H1 (cell line): Measurements from ENCODE around the gene CACNA1G. TPM values are rescaled to one million over a fixed set of nuclear protein-coding genes. Genes with fewer than 3 reads are reported as not detected.

Source experiments
- CTCF ChIA-PET: fragments of 300-600 bp; sonication (Branson Sonifier 250); formaldehyde crosslinking; loops from one replicate; lab custom pipeline; 2021; ENCODE audit not compliant: partially characterized antibody; lab: Charles Lee
- POLR2A ChIA-PET: fragments of 300-600 bp; sonication (Branson Sonifier 250); formaldehyde crosslinking; loops from one replicate; lab custom pipeline; 2021; ENCODE audit warnings: inconsistent platforms; ENCODE audit not compliant: partially characterized antibody; lab: Charles Lee
- DNase-seq, 2 experiments: peaks; one replicate each; pipeline versions ENCODE4 v3.0.0 to v3.0.0-alpha.2; 2010 to 2022; ENCODE audit warnings: low spot score in 2 of 2, low read depth in 1 of 2, mixed read lengths in 1 of 2
- FAIRE-seq: peaks from 2 replicates; lab custom pipeline; 2011; peaks lifted over from hg19 to GRCh38; lab: Jason Lieb, UNC
- H2AFZ ChIP-seq: 2 replicates; pipeline ENCODE4 v1.8.1; 2012; ENCODE audit warnings: low read length, inconsistent platforms
- H2AK5ac ChIP-seq: 2 replicates; pipeline ENCODE4 v1.6.1; 2013; ENCODE audit warnings: low read depth, low read length
- H2BK120ac ChIP-seq: replicated peaks from 2 replicates; pipeline ENCODE3; 2013; ENCODE audit warnings: low read depth, low read length, inconsistent platforms
- H2BK12ac ChIP-seq: 2 replicates; pipeline ENCODE4 v1.6.1; 2013; ENCODE audit warnings: low read depth, low read length
- H2BK15ac ChIP-seq: 2 replicates; pipeline ENCODE4 v1.6.1; 2013; ENCODE audit warnings: low read length
- H2BK20ac ChIP-seq: 2 replicates; pipeline ENCODE4 v1.6.1; 2013; ENCODE audit warnings: low read length
- H2BK5ac ChIP-seq: 2 replicates; pipeline ENCODE4 v1.6.1; 2013; ENCODE audit warnings: low read depth, low read length
- H3K14ac ChIP-seq: 2 replicates; pipeline ENCODE4 v1.6.1; 2013; ENCODE audit warnings: inconsistent platforms; ENCODE audit not compliant: insufficient read length
- H3K18ac ChIP-seq: 2 replicates; pipeline ENCODE4 v1.6.1; 2013; ENCODE audit warnings: low read length; ENCODE audit errors: extremely low read depth
- H3K23ac ChIP-seq: 2 replicates; pipeline ENCODE4 v1.6.1; 2013; ENCODE audit warnings: inconsistent platforms; ENCODE audit not compliant: insufficient read length
- H3K23me2 ChIP-seq: 2 replicates; pipeline ENCODE4 v1.6.1; 2013; ENCODE audit warnings: low read depth, low read length
- H3K27ac ChIP-seq: 2 replicates; pipeline ENCODE4 v1.6.1; 2011; ENCODE audit warnings: low read depth, low read length, inconsistent platforms
- H3K27me3 ChIP-seq, 4 experiments: replicated peaks in 1 of 4; 1 replicate in 1 of 4; 2 replicates in 3 of 4; pipeline versions ENCODE4 v1.6.1 to v1.8.1; 2011 to 2013; ENCODE audit warnings: low read length in 3 of 4, mild to moderate bottlenecking in 3 of 4, inconsistent platforms in 2 of 4, mixed read lengths in 2 of 4, moderate library complexity in 1 of 4; ENCODE audit not compliant: control insufficient read depth in 3 of 4, insufficient read depth in 3 of 4; ENCODE audit errors: extremely low read depth in 1 of 4
- H3K36me3 ChIP-seq, 4 experiments: 2 replicates each; pipeline versions ENCODE4 v1.6.1 to v1.8.1; 2011 to 2013; ENCODE audit warnings: mild to moderate bottlenecking in 4 of 4, low read length in 3 of 4, moderate library complexity in 2 of 4, control low read depth in 1 of 4, inconsistent platforms in 1 of 4; ENCODE audit not compliant: insufficient read depth in 4 of 4, control insufficient read depth in 2 of 4
- H3K4ac ChIP-seq: replicated peaks from 2 replicates; pipeline ENCODE3; 2013; ENCODE audit warnings: low read length, low read depth, mixed read lengths, inconsistent platforms; ENCODE audit not compliant: insufficient read length
- H3K4me1 ChIP-seq, 4 experiments: replicated peaks in 1 of 4; 1 replicate in 1 of 4; 2 replicates in 3 of 4; pipeline versions ENCODE4 v1.6.1 to v1.8.1; 2011 to 2013; ENCODE audit warnings: low read length in 3 of 4, inconsistent platforms in 2 of 4, mixed read lengths in 1 of 4; ENCODE audit not compliant: insufficient read depth in 4 of 4, control insufficient read depth in 3 of 4
- H3K4me2 ChIP-seq, 2 experiments: 2 replicates each; pipeline versions ENCODE4 v1.6.1 to v1.8.1; 2011 to 2013; ENCODE audit warnings: low read depth in 2 of 2, low read length in 2 of 2, control low read depth in 1 of 2, inconsistent platforms in 1 of 2, mild to moderate bottlenecking in 1 of 2; ENCODE audit not compliant: insufficient read depth in 1 of 2
- H3K4me3 ChIP-seq, 4 experiments: fragments of 200-600, 300-600 bp in 1 of 4; sonication (generic), shearing (Covaris generic), sonication (Bioruptor Twin) in 1 of 4; 2 replicates each; pipeline versions ENCODE4 v1.5.1 to v1.8.1; 2011 to 2016; ENCODE audit warnings: low read length in 4 of 4, low read depth in 3 of 4, control low read depth in 2 of 4, inconsistent platforms in 2 of 4, mild to moderate bottlenecking in 2 of 4, mixed read lengths in 1 of 4, moderate library complexity in 1 of 4; ENCODE audit not compliant: insufficient read depth in 2 of 4; ENCODE audit errors: extremely low read depth in 1 of 4
- H3K56ac ChIP-seq: replicated peaks from 2 replicates; pipeline ENCODE3; 2013; ENCODE audit warnings: low read depth, mild to moderate bottlenecking, mixed read lengths, low read length, inconsistent platforms; ENCODE audit not compliant: insufficient read length
- H3K79me1 ChIP-seq: 2 replicates; pipeline ENCODE4 v1.6.1; 2013; ENCODE audit warnings: low read depth, low read length, control low read depth
- H3K79me2 ChIP-seq, 2 experiments: 2 replicates each; pipeline versions ENCODE4 v1.6.1 to v1.8.1; 2012 to 2013; ENCODE audit warnings: low read length in 2 of 2, mild to moderate bottlenecking in 2 of 2, inconsistent platforms in 1 of 2; ENCODE audit not compliant: insufficient read depth in 2 of 2, control insufficient read depth in 1 of 2
- H3K9ac ChIP-seq, 4 experiments: replicated peaks in 1 of 4; 1 replicate in 1 of 4; 2 replicates in 3 of 4; pipeline versions ENCODE4 v1.6.1 to v1.8.1; 2011 to 2013; ENCODE audit warnings: low read depth in 3 of 4, low read length in 3 of 4, control low read depth in 2 of 4, mild to moderate bottlenecking in 2 of 4, moderate library complexity in 2 of 4, inconsistent platforms in 1 of 4; ENCODE audit errors: extremely low read depth in 1 of 4
- H3K9me3 ChIP-seq, 2 experiments: 2 replicates each; pipeline versions ENCODE4 v1.6.1 to v1.8.1; 2012 to 2013; ENCODE audit warnings: mild to moderate bottlenecking in 2 of 2, moderate library complexity in 2 of 2, control low read depth in 1 of 2, inconsistent platforms in 1 of 2, low read depth in 1 of 2, low read length in 1 of 2, mixed read lengths in 1 of 2; ENCODE audit not compliant: insufficient read depth in 2 of 2
- H4K20me1 ChIP-seq, 2 experiments: replicated peaks in 1 of 2; 2 replicates each; pipeline versions ENCODE3 to v1.8.1; 2011 to 2013; ENCODE audit warnings: inconsistent platforms in 2 of 2, low read length in 2 of 2, mild to moderate bottlenecking in 1 of 2; ENCODE audit not compliant: insufficient read depth in 2 of 2, control insufficient read depth in 1 of 2
- H4K5ac ChIP-seq: 2 replicates; pipeline ENCODE4 v1.6.1; 2013; ENCODE audit warnings: low read length, low read depth, mixed read lengths, inconsistent platforms; ENCODE audit not compliant: insufficient read length
- H4K8ac ChIP-seq: 2 replicates; pipeline ENCODE4 v1.8.0; 2013; ENCODE audit warnings: mild to moderate bottlenecking, moderate library complexity, low read length, inconsistent platforms; ENCODE audit not compliant: insufficient read depth; ENCODE audit errors: extremely low read depth
- H4K91ac ChIP-seq: replicated peaks from 2 replicates; pipeline ENCODE3; 2013; ENCODE audit warnings: low read length, mixed read lengths, inconsistent platforms; ENCODE audit not compliant: insufficient read length
- BCL11A ChIP-seq, 2 experiments: IDR thresholded peaks; one replicate each; pipeline ENCODE4 v1.6.1; 2011; ENCODE audit warnings: low read depth in 2 of 2, low read length in 2 of 2, mild to moderate bottlenecking in 2 of 2
- CREB1 ChIP-seq: IDR thresholded peaks from 2 replicates; pipeline ENCODE4 v1.6.1; 2012; ENCODE audit warnings: inconsistent platforms
- KDM4A ChIP-seq: IDR thresholded peaks from one replicate; pipeline ENCODE4 v1.7.1; 2012; ENCODE audit warnings: low read depth, mild to moderate bottlenecking, moderate library complexity, low read length, inconsistent platforms; ENCODE audit not compliant: severe bottlenecking
- POLR2A ChIP-seq, 2 experiments: IDR thresholded peaks; 1 replicate in 1 of 2; 2 replicates in 1 of 2; pipeline ENCODE4 v1.6.1; 2011; ENCODE audit warnings: low read depth in 2 of 2, low read length in 2 of 2, mild to moderate bottlenecking in 2 of 2; ENCODE audit errors: control extremely low read depth in 1 of 2
- SAP30 ChIP-seq: fragments of 300-600 bp; sonication (generic); IDR thresholded peaks from 2 replicates; pipeline ENCODE4 v1.7.1; 2012; ENCODE audit warnings: low read length, moderate library complexity, mild to moderate bottlenecking, inconsistent platforms; ENCODE audit not compliant: insufficient read depth, insufficient replicate concordance
- SIN3A ChIP-seq, 2 experiments: IDR thresholded peaks in 1 of 2; conservative IDR thresholded peaks in 1 of 2; 2 replicates each; pipeline ENCODE4 v1.6.1; 2011 to 2012; ENCODE audit warnings: low read length in 2 of 2, improper control_type of control experiment in 1 of 2, low read depth in 1 of 2, mild to moderate bottlenecking in 1 of 2
- SP4 ChIP-seq: IDR thresholded peaks from 2 replicates; pipeline ENCODE4 v1.6.1; 2012; ENCODE audit warnings: low read length, inconsistent platforms
- TAF7 ChIP-seq: optimal IDR thresholded peaks from 2 replicates; pipeline ENCODE3; 2011; ENCODE audit warnings: low read depth, mild to moderate bottlenecking, inconsistent platforms, low read length, moderate library complexity, borderline replicate concordance
- USF2 ChIP-seq: IDR thresholded peaks from 2 replicates; pipeline ENCODE4 v1.6.1; 2011; ENCODE audit warnings: low read length, improper control_type of control experiment
- WGBS, 2 experiments: shearing (Covaris generic) in 1 of 2; methylation state at CpG; one replicate each; pipeline versions ENCODE4 v1.1.6 to v1.1.7; 2013 to 2015; ENCODE audit warnings: low lambda C conversion rate in 2 of 2, mixed read lengths in 2 of 2, inconsistent platforms in 1 of 2, low coverage in 1 of 2, missing lambda C conversion rate in 1 of 2; ENCODE audit not compliant: insufficient replicate concordance in 2 of 2, insufficient coverage in 1 of 2, insufficient read length in 1 of 2; ENCODE audit errors: extremely low coverage in 1 of 2, missing lambda C conversion rate in 1 of 2; 5-methylcytosine and 5-hydroxymethylcytosine counted together
- polyA plus RNA-seq, 7 experiments: library from polyadenylated mRNA; depleted of rRNA in 3 of 7; stranded (reverse) in 5 of 7; unstranded in 2 of 7; fragments of >200 nt in 5 of 7; fragments of 200-250 nt in 2 of 7; gene quantifications; 1 replicate in 5 of 7; 2 replicates in 1 of 7; 4 replicates in 1 of 7; pipeline versions ENCODE4 v1.2.1 to v1.2.3, GENCODE V29; 2011 to 2013; ENCODE audit warnings: missing spikeins in 2 of 7, mixed read lengths in 2 of 7
- total RNA-seq: library from RNA; stranded (reverse); fragmentation: NEBNext Ultra II Directional; extraction: Animal tissue kit (Norgen Biotek cat#: 25700); gene quantifications from 2 replicates; pipeline ENCODE4 v1.2.1, GENCODE V29; 2021

Gene CACNA1G
- total and polyA plus RNA-seq, 2 of the 8 experiments (the other 6 are each of a cell fraction or from before 2014, with no cell fraction given), result 2.9 to 4.9 TPM

- DNase-seq (no peak), FAIRE-seq (no peak)
- Histone ChIP-seq H3K23ac (no peak overlapping the region), H3K23me2 (no peaks in the 10 kb centered on the region), H3K27ac (no peak overlapping the region), H3K4me3 (no peak overlapping the region), H4K20me1 (peaks cover 2 to 5% of the 10 kb centered on the region in 2 experiments), H3K4me1 (peaks cover 0 to 16% (median 7%) of the 10 kb centered on the region in 4 experiments; a peak in 6 of 7 replicates), H3K18ac (0 out of 2 replicates have a peak overlapping the region, but pooled peaks have one; percentile 19), H3K4me2 (no peak overlapping the region), H2BK20ac (no peak overlapping the region), H4K91ac (no peak overlapping the region), H2BK12ac (0 out of 2 replicates have a peak overlapping the region, but pooled peaks have one; percentile 39), H3K79me1 (no peaks in the 10 kb centered on the region), H2BK15ac (no peak overlapping the region), H2AK5ac (no peak overlapping the region), H3K9me3 (no peaks in the 10 kb centered on the region), H4K8ac (no peak overlapping the region), H3K14ac (no peak overlapping the region), H2BK5ac (no peak overlapping the region), H3K79me2 (no peaks in the 10 kb centered on the region), H3K56ac (no peak overlapping the region), H3K36me3 (peaks cover 0 to 3% (median 0%) of the 10 kb centered on the region in 4 experiments; a peak in 1 of 8 replicates), H3K9ac (no peak overlapping the region), H2BK120ac (no peak overlapping the region), H3K27me3 (no peaks in the 10 kb centered on the region; a peak in 1 of 7 replicates), H3K4ac (no peak overlapping the region), H2AFZ (no peak overlapping the region), H4K5ac (no peak overlapping the region)
- TF ChIP-seq POLR2A (IDR thresholded peaks at IDR 0.05; ENCODE audit: control extremely low read depth in 1 of 2, low read depth in 2 of 2, low read length in 2 of 2) (no peak), USF2 (no peak), KDM4A (no peak), SIN3A (conservative IDR thresholded peaks at IDR 0.05 in 1 of 2, IDR thresholded peaks at IDR 0.05 in 1 of 2; ENCODE audit: low read depth in 1 of 2, low read length in 2 of 2) (no peak), TAF7 (no peak), SAP30 (no peak), BCL11A (IDR thresholded peaks at IDR 0.05; ENCODE audit: low read depth in 2 of 2, low read length in 2 of 2) (no peak), SP4 (no peak), CREB1 (no peak)
- ChIA-PET POLR2A (no interaction called here), CTCF (interaction anchor here (1.3 to 10.2 kb wide), 8 partner anchors 11 to 80 kb away, joined by 3 to 95 read pairs (median 8); no protein-coding TSS in a partner anchor)
- 93% methylated on average over 11 of the region's 12 CpGs; no CpG with 5 or more reads in 1 of the 2 experiments for WGBS, 2 experiments
Measured at GRCh38 chr17:50581316-50581715, 20.8 kb downstream of the CACNA1G start.
